Neural progenitor cell (in vitro differentiated cells): ENCODE data around the gene TM9SF2. TPM values are rescaled to one million over a fixed set of nuclear protein-coding genes. Genes with fewer than 3 reads are reported as not detected.

Experiments
- DNase-seq: peaks from one replicate; pipeline ENCODE4 v3.0.0-alpha.2; 2016; ENCODE audit warnings: low spot score
- H2AFZ ChIP-seq: fragments of 200-600 bp; sonication (generic); replicated peaks from 2 replicates; pipeline ENCODE4 v1.6.1; 2016; ENCODE audit warnings: antibody characterized with exemption
- H3F3A ChIP-seq: fragments of 200-600 bp; sonication (generic); 2 replicates; pipeline ENCODE4 v1.6.1; 2016; ENCODE audit warnings: antibody characterized with exemption, low read depth
- H3K27ac ChIP-seq: fragments of 200-600 bp; sonication (generic); 2 replicates; pipeline ENCODE4 v1.5.1; 2016; ENCODE audit warnings: mild to moderate bottlenecking
- H3K27me3 ChIP-seq: fragments of 200-600 bp; sonication (generic); 2 replicates; pipeline ENCODE4 v1.6.1; 2016; ENCODE audit warnings: mild to moderate bottlenecking, moderate library complexity
- H3K36me3 ChIP-seq: fragments of 200-600 bp; sonication (generic); 2 replicates; pipeline ENCODE4 v1.5.1; 2016
- H3K4me1 ChIP-seq: fragments of 200-600 bp; sonication (generic); 2 replicates; pipeline ENCODE4 v1.6.1; 2016; ENCODE audit warnings: mixed run types
- H3K4me2 ChIP-seq: fragments of 200-600 bp; sonication (generic); 2 replicates; pipeline ENCODE4 v1.6.1; 2016
- H3K4me3 ChIP-seq: fragments of 200-600 bp; sonication (generic); 2 replicates; pipeline ENCODE4 v1.5.1; 2016
- H3K79me2 ChIP-seq: fragments of 200-600 bp; sonication (generic); 2 replicates; pipeline ENCODE4 v1.6.1; 2016; ENCODE audit warnings: low read depth
- H3K9ac ChIP-seq: fragments of 200-600 bp; sonication (generic); 2 replicates; pipeline ENCODE4 v1.6.1; 2016
- H3K9me3 ChIP-seq: fragments of 200-600 bp; sonication (generic); 2 replicates; pipeline ENCODE4 v1.5.1; 2016; ENCODE audit warnings: low read depth
- H4K20me1 ChIP-seq: fragments of 200-600 bp; sonication (generic); 2 replicates; pipeline ENCODE4 v1.6.1; 2016; ENCODE audit warnings: low read depth
- H3K27ac Mint-ChIP-seq: 3 replicates; pipeline ENCODE4 v1.8.0; 2021; ENCODE audit warnings: mixed read lengths
- H3K27me3 Mint-ChIP-seq: 2 replicates; pipeline ENCODE4 v1.8.0; 2022; ENCODE audit warnings: low read depth, mild to moderate bottlenecking, inconsistent platforms, moderate library complexity, mixed read lengths; ENCODE audit not compliant: insufficient read depth
- H3K36me3 Mint-ChIP-seq: 3 replicates; pipeline ENCODE4 v1.8.0; 2021; ENCODE audit warnings: mixed read lengths
- H3K4me1 Mint-ChIP-seq: 3 replicates; pipeline ENCODE4 v1.8.0; 2021; ENCODE audit warnings: mixed read lengths
- H3K4me3 Mint-ChIP-seq: 3 replicates; pipeline ENCODE4 v1.8.0; 2021; ENCODE audit warnings: mild to moderate bottlenecking, moderate library complexity, mixed read lengths
- H3K9me3 Mint-ChIP-seq: 3 replicates; pipeline ENCODE4 v1.8.0; 2020; ENCODE audit warnings: mixed read lengths
- CTCF ChIP-seq: fragments of 200-600 bp; sonication (generic); IDR thresholded peaks from 2 replicates; pipeline ENCODE4 v1.5.1; 2017; ENCODE audit warnings: antibody characterized with exemption, mild to moderate bottlenecking
- EZH2 ChIP-seq: fragments of 200-600 bp; sonication (generic); IDR thresholded peaks from 2 replicates; pipeline ENCODE4 v1.6.1; 2017; ENCODE audit warnings: antibody characterized with exemption, mild to moderate bottlenecking, moderate library complexity
- EZH2phosphoT487 ChIP-seq: fragments of 200-600 bp; sonication (generic); IDR thresholded peaks from 2 replicates; pipeline ENCODE4 v1.6.1; 2017; ENCODE audit warnings: antibody characterized with exemption
- small RNA-seq: library from RNA; depleted of rRNA; stranded (forward); fragments of <200 nt; gene quantifications from one replicate; pipeline ENCODE3, GENCODE V24; 2015
- total RNA-seq: library from RNA; depleted of rRNA; stranded (reverse); fragments of >200 nt; gene quantifications from 2 replicates; pipeline ENCODE4 v1.2.3, GENCODE V29; 2015; ENCODE audit warnings: low replicate concordance

TM9SF2 gene
- total RNA-seq, 1 donor from 2014 or later, result 128 TPM

GRCh38 chr13:99610702-99611289 lies 109.5 kb downstream of the TM9SF2 start:
- no peak overlapping the region for H3K9ac ChIP-seq
- no peak overlapping the region for H3K4me2 ChIP-seq
- H3K9me3 Mint-ChIP-seq, result peaks cover 4% of the 10 kb centered on the region
- H3K79me2 ChIP-seq, result peaks cover 3% of the 10 kb centered on the region
- H3K27me3 Mint-ChIP-seq, result peaks cover 4% of the 10 kb centered on the region
- DNase-seq, result no peak
- peaks cover 16% of the 10 kb centered on the region for H3K4me1 ChIP-seq
- H3K27ac Mint-ChIP-seq, result no peak overlapping the region
- H3K9me3 ChIP-seq, result no peaks in the 10 kb centered on the region
- peaks cover 24% of the 10 kb centered on the region for H3K4me1 Mint-ChIP-seq
- no peak overlapping the region for H3K27ac ChIP-seq
- TF ChIP-seq EZH2phosphoT487 (no peak), EZH2 (no peak), CTCF (peak; percentile 54)
- H3F3A ChIP-seq, result peaks cover 27% of the 10 kb centered on the region
- H2AFZ ChIP-seq, result no peak overlapping the region
- H4K20me1 ChIP-seq, result no peaks in the 10 kb centered on the region
- no peaks in the 10 kb centered on the region for H3K36me3 ChIP-seq
- peaks cover 3% of the 10 kb centered on the region for H3K36me3 Mint-ChIP-seq
- H3K4me3 ChIP-seq, result no peak overlapping the region
- peaks cover under 1% of the 10 kb centered on the region for H3K27me3 ChIP-seq
- H3K4me3 Mint-ChIP-seq, result no peak overlapping the region

Small RNA genes within 50 kb of the gene (small RNA-seq; reads per million reads assigned to genes)
- gene AL139035.1, result 0.09 reads per million

Other genes with a start within 250 kb of the TM9SF2 start
- gene GPR18, start 243.1 kb upstream of the TM9SF2 start, total RNA-seq, result not detected in 2 replicates
- not detected in 2 replicates for gene GPR183, start 194.1 kb upstream of the TM9SF2 start, total RNA-seq
- gene CLYBL, start 105.2 kb downstream of the TM9SF2 start, total RNA-seq, result 12.1 and 14.2 TPM in 2 replicates